Suppressor macrophage (primary cell): ENCODE data around the gene AFF3.
A peak's percentile ranks its signal among the peaks of the same experiment; 100 is the strongest.
"Not testable (repeated sequence)": the region's sequence is repeated elsewhere in the genome, so short reads cannot be mapped to it uniquely, and the experiment has no call there.

Source experiments
- DNase-seq, 4 experiments: peaks; one replicate each; pipeline ENCODE4 v3.0.0-alpha.2; 2020 to 2022

AFF3 gene

GRCh38 chr2:99694331-99694730 is 448.1 kb downstream of the AFF3 start:
- DNase-seq, result no peak

GRCh38 chr2:99692785-99693184 is 449.6 kb downstream of the AFF3 start:
- DNase-seq, result no peak

GRCh38 chr2:99691926-99692325 is 450.5 kb downstream of the AFF3 start:
- DNase-seq, result peak; percentile 45 to 71 (median 61)

GRCh38 chr2:99689145-99689742 is 453.1 kb downstream of the AFF3 start:
- no peak for DNase-seq

GRCh38 chr2:99688699-99689098 is 453.7 kb downstream of the AFF3 start:
- no peak for DNase-seq

GRCh38 chr2:99682275-99683060 is 459.9 kb downstream of the AFF3 start:
- no peak for DNase-seq

GRCh38 chr2:99680946-99681345 is 461.4 kb downstream of the AFF3 start:
- DNase-seq, result no peak

GRCh38 chr2:99679518-99679917 is 462.9 kb downstream of the AFF3 start:
- peak; percentile 41 to 67 (median 56) for DNase-seq

- no peak for DNase-seq
These were observed 463.8 kb downstream of the AFF3 start for GRCh38 chr2:99678625-99679024.

GRCh38 chr2:99677814-99678213 is 464.6 kb downstream of the AFF3 start:
- no peak for DNase-seq

GRCh38 chr2:99675130-99675661 is 467.2 kb downstream of the AFF3 start:
- DNase-seq, result no peak

- DNase-seq, result no peak
These were observed 468.3 kb downstream of the AFF3 start for GRCh38 chr2:99674090-99674489.

- DNase-seq, result no peak
These were observed 469.5 kb downstream of the AFF3 start for GRCh38 chr2:99672766-99673350.

GRCh38 chr2:99670768-99671734 is 471.3 kb downstream of the AFF3 start:
- DNase-seq, result no peak

GRCh38 chr2:99666256-99666655 is 476.1 kb downstream of the AFF3 start:
- DNase-seq, result no peak

GRCh38 chr2:99663641-99664040 is 478.7 kb downstream of the AFF3 start:
- DNase-seq, result no peak

GRCh38 chr2:99662761-99663341 is 479.5 kb downstream of the AFF3 start:
- no peak for DNase-seq

- DNase-seq, result not testable (repeated sequence)
These were observed 480.6 kb downstream of the AFF3 start for GRCh38 chr2:99661761-99662160.

- peak; percentile 29 to 78 (median 54) for DNase-seq
These were observed 481.6 kb downstream of the AFF3 start for GRCh38 chr2:99660616-99661406.

- DNase-seq, result no peak
These were observed 482.5 kb downstream of the AFF3 start for GRCh38 chr2:99659874-99660273.

- DNase-seq, result no peak
These were observed 484.6 kb downstream of the AFF3 start for GRCh38 chr2:99657691-99658258.
